HEK293 (cell line): ENCODE results near the gene HSF2BP.
A peak's percentile ranks its signal among the peaks of the same experiment; 100 is the strongest.
"Not testable (repeated sequence)": the region's sequence is repeated elsewhere in the genome, so short reads cannot be mapped to it uniquely, and the experiment has no call there.

ENCODE experiments used
- CTCF ChIA-PET: fragments of 350-600 bp; formaldehyde crosslinking; extraction: SDS; loops from one replicate; lab custom pipeline; 2021; ENCODE audit warnings: antibody characterized with exemption; lab: Yijun Ruan, JAX
- POLR2A ChIA-PET: fragments of 300-600 bp; formaldehyde crosslinking; extraction: SDS; loops from one replicate; lab custom pipeline; 2020; ENCODE audit warnings: antibody characterized with exemption, inconsistent platforms; lab: Yijun Ruan, JAX
- H3K27ac ChIP-seq: fragments of 200-500 bp; sonication (Bioruptor generic); 2 replicates; pipeline ENCODE4 v1.5.1; 2014; ENCODE audit warnings: low read depth, low read length, control low read depth, inconsistent platforms; ENCODE audit errors: extremely low read depth
- H3K36me3 ChIP-seq, 2 experiments: fragments of 200-500 bp in 1 of 2; sonication (Bioruptor generic) in 1 of 2; 1 replicate in 1 of 2; 2 replicates in 1 of 2; pipeline ENCODE4 v1.5.1; 2014 to 2017; ENCODE audit warnings: inconsistent platforms in 2 of 2, low read length in 2 of 2; ENCODE audit not compliant: control insufficient read depth in 2 of 2, insufficient read depth in 1 of 2
- H3K4me1 ChIP-seq: fragments of 200-500 bp; sonication (Bioruptor generic); 2 replicates; pipeline ENCODE4 v1.5.1; 2014; ENCODE audit warnings: mild to moderate bottlenecking, low read length, inconsistent platforms; ENCODE audit not compliant: control insufficient read depth, insufficient read depth
- H3K4me3 ChIP-seq: 2 replicates; pipeline ENCODE4 v1.5.1; 2011; ENCODE audit warnings: low read depth, mild to moderate bottlenecking, control low read depth, low read length, moderate library complexity
- H3K9me3 ChIP-seq: fragments of 200-500 bp; sonication (Bioruptor generic); 2 replicates; pipeline ENCODE4 v1.5.1; 2014; ENCODE audit warnings: low read depth, low read length, inconsistent platforms; ENCODE audit not compliant: control insufficient read depth, insufficient read depth
- ELK4 ChIP-seq: IDR thresholded peaks from 2 replicates; pipeline ENCODE4 v1.6.1; 2011; ENCODE audit warnings: mild to moderate bottlenecking, low read depth, low read length, borderline replicate concordance
- OVOL3 ChIP-seq: fragments of 450-650 bp; formaldehyde crosslinking; IDR thresholded peaks from 2 replicates; pipeline ENCODE4 v1.5.1; 2016; ENCODE audit warnings: missing biosample characterization, missing genetic modification characterization
- PRDM1 ChIP-seq: fragments of 450-650 bp; formaldehyde crosslinking; IDR thresholded peaks from 2 replicates; pipeline ENCODE4; 2016; ENCODE audit warnings: missing biosample characterization, missing genetic modification characterization
- ZBTB20 ChIP-seq: fragments of 450-650 bp; formaldehyde crosslinking; IDR thresholded peaks from 2 replicates; pipeline ENCODE4 v1.5.1; 2016; ENCODE audit warnings: missing biosample characterization, missing genetic modification characterization
- ZBTB21 ChIP-seq: fragments of 450-650 bp; formaldehyde crosslinking; IDR thresholded peaks from 2 replicates; pipeline ENCODE4 v1.5.1; 2017; ENCODE audit warnings: missing biosample characterization, missing genetic modification characterization
- ZEB2 ChIP-seq: fragments of 450-650 bp; formaldehyde crosslinking; IDR thresholded peaks from 2 replicates; pipeline ENCODE4 v1.5.1; 2016; ENCODE audit warnings: missing biosample characterization, missing genetic modification characterization
- ZFHX2 ChIP-seq: fragments of 450-650 bp; formaldehyde crosslinking; conservative IDR thresholded peaks from 2 replicates; pipeline ENCODE4 v1.5.1; 2016; ENCODE audit warnings: missing biosample characterization, missing genetic modification characterization
- ZNF10 ChIP-seq: fragments of 450-650 bp; formaldehyde crosslinking; IDR thresholded peaks from 2 replicates; pipeline ENCODE4 v1.5.1; 2017; ENCODE audit warnings: missing biosample characterization, missing genetic modification characterization
- ZNF112 ChIP-seq: fragments of 450-650 bp; formaldehyde crosslinking; IDR thresholded peaks from 2 replicates; pipeline ENCODE4 v1.5.0; 2017; ENCODE audit warnings: missing biosample characterization, missing genetic modification characterization
- ZNF121 ChIP-seq: fragments of 450-650 bp; formaldehyde crosslinking; IDR thresholded peaks from 2 replicates; pipeline ENCODE4 v1.5.1; 2016; ENCODE audit warnings: missing biosample characterization, missing genetic modification characterization
- ZNF146 ChIP-seq: fragments of 450-650 bp; formaldehyde crosslinking; IDR thresholded peaks from 2 replicates; pipeline ENCODE4 v1.5.1; 2016; ENCODE audit warnings: missing biosample characterization, missing genetic modification characterization
- ZNF175 ChIP-seq: fragments of 450-650 bp; formaldehyde crosslinking; IDR thresholded peaks from 2 replicates; pipeline ENCODE4 v1.5.1; 2016; ENCODE audit warnings: missing biosample characterization, missing genetic modification characterization
- ZNF223 ChIP-seq: fragments of 450-650 bp; formaldehyde crosslinking; IDR thresholded peaks from 2 replicates; pipeline ENCODE4 v1.5.1; 2016; ENCODE audit warnings: missing biosample characterization, missing genetic modification characterization
- ZNF302 ChIP-seq: fragments of 450-650 bp; formaldehyde crosslinking; IDR thresholded peaks from 2 replicates; pipeline ENCODE4 v1.5.1; 2016; ENCODE audit warnings: missing biosample characterization, missing genetic modification characterization, low read depth
- ZNF335 ChIP-seq: fragments of 450-650 bp; formaldehyde crosslinking; conservative IDR thresholded peaks from 2 replicates; pipeline ENCODE4 v1.5.1; 2016; ENCODE audit warnings: missing biosample characterization, missing genetic modification characterization
- ZNF426 ChIP-seq: fragments of 450-650 bp; formaldehyde crosslinking; IDR thresholded peaks from 2 replicates; pipeline ENCODE4 v1.5.1; 2017; ENCODE audit warnings: missing biosample characterization, missing genetic modification characterization, mild to moderate bottlenecking, inconsistent platforms, moderate library complexity
- ZNF488 ChIP-seq: fragments of 450-650 bp; formaldehyde crosslinking; IDR thresholded peaks from 2 replicates; pipeline ENCODE4 v1.5.1; 2016; ENCODE audit warnings: missing biosample characterization, missing genetic modification characterization
- ZNF510 ChIP-seq: fragments of 450-650 bp; formaldehyde crosslinking; IDR thresholded peaks from 2 replicates; pipeline ENCODE4 v1.5.1; 2018; ENCODE audit warnings: mild to moderate bottlenecking, missing genetic modification characterization, missing biosample characterization; ENCODE audit not compliant: insufficient replicate concordance
- ZNF701 ChIP-seq: fragments of 450-650 bp; formaldehyde crosslinking; IDR thresholded peaks from 2 replicates; pipeline ENCODE4 v1.5.1; 2016; ENCODE audit warnings: missing biosample characterization, missing genetic modification characterization
- ZNF777 ChIP-seq: fragments of 450-650 bp; formaldehyde crosslinking; IDR thresholded peaks from 2 replicates; pipeline ENCODE4 v1.5.1; 2017; ENCODE audit warnings: missing biosample characterization, missing genetic modification characterization, borderline replicate concordance
- ZNF792 ChIP-seq: fragments of 450-650 bp; formaldehyde crosslinking; IDR thresholded peaks from 2 replicates; pipeline ENCODE4 v1.5.1; 2016; ENCODE audit warnings: missing biosample characterization, missing genetic modification characterization
- ZXDB ChIP-seq: fragments of 450-650 bp; formaldehyde crosslinking; IDR thresholded peaks from 2 replicates; pipeline ENCODE4 v1.5.1; 2016; ENCODE audit warnings: missing biosample characterization, missing genetic modification characterization
- TF ChIP-seq, protein P1 (sequence below): fragments of 450-650 bp; formaldehyde crosslinking; IDR thresholded peaks from 2 replicates; pipeline ENCODE4 v1.5.1; 2016; ENCODE audit warnings: missing biosample characterization, missing genetic modification characterization, low read depth
- TF ChIP-seq, protein P2 (sequence below): fragments of 450-650 bp; formaldehyde crosslinking; IDR thresholded peaks from 2 replicates; pipeline ENCODE4 v1.5.1; 2016; ENCODE audit warnings: missing biosample characterization, missing genetic modification characterization, low read depth

The HSF2BP gene

GRCh38 chr21:43680421-43680820, 21.1 kb upstream of the HSF2BP start:
- H3K4me3 ChIP-seq, H3K4me1 ChIP-seq, H3K27ac ChIP-seq, H3K9me3 ChIP-seq, POLR2A ChIA-PET: not testable (repeated sequence)
- TF ChIP-seq ZNF121, result peak; percentile 85; the same call in 1 of the 2 replicates
- CTCF ChIA-PET, result interaction anchor here (0.6 kb wide), 1 partner anchor 25 kb away, joined by 3 read pairs; no protein-coding TSS in a partner anchor
- peaks cover 78 to 88% of the 10 kb centered on the region in 2 experiments for H3K36me3 ChIP-seq

DNA sequence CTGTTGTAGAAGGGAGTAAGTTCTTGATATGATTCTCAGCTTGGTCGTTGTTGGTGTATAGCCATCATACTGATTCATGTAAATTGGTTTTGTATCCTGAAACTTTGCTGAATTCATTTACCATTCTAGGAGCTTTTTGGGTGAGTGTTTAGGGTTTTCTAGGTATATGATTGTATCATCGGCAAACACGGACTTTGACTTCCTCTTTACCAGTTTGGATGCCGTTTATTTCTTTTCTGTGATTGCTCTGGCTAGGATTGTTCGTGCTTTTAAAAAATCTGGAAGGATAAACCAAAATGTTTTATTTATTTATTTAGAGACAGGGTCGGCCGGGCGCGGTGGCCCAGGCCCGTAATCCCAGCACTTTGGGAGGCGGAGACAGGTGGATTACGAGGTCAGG, 20.7 kb upstream of the HSF2BP start:
- Histone ChIP-seq H3K4me1 (no peaks in the 10 kb centered on the region), H3K4me3 (no peak overlapping the region), H3K27ac (no peak overlapping the region), H3K36me3 (peaks cover 74 to 88% of the 10 kb centered on the region in 2 experiments), H3K9me3 (no peaks in the 10 kb centered on the region)
- TF ChIP-seq ZNF302 (tag by site-specific recombination) (no peak), ZNF426 (no peak), ZBTB21 (tag by site-specific recombination) (no peak), ZNF488 (tag by site-specific recombination) (no peak), ZEB2 (tag by site-specific recombination) (no peak), ZFHX2 (tag by site-specific recombination) (no peak), ZNF112 (tag by site-specific recombination) (no peak), ZNF10 (tag by site-specific recombination) (no peak), ZXDB (no peak), ZNF510 (tag by site-specific recombination) (no peak)
- TF ChIP-seq, protein P1, sequence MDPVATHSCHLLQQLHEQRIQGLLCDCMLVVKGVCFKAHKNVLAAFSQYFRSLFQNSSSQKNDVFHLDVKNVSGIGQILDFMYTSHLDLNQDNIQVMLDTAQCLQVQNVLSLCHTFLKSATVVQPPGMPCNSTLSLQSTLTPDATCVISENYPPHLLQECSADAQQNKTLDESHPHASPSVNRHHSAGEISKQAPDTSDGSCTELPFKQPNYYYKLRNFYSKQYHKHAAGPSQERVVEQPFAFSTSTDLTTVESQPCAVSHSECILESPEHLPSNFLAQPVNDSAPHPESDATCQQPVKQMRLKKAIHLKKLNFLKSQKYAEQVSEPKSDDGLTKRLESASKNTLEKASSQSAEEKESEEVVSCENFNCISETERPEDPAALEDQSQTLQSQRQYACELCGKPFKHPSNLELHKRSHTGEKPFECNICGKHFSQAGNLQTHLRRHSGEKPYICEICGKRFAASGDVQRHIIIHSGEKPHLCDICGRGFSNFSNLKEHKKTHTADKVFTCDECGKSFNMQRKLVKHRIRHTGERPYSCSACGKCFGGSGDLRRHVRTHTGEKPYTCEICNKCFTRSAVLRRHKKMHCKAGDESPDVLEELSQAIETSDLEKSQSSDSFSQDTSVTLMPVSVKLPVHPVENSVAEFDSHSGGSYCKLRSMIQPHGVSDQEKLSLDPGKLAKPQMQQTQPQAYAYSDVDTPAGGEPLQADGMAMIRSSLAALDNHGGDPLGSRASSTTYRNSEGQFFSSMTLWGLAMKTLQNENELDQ (tag by site-specific recombination), result no peak
- ChIA-PET POLR2A (no interaction called here), CTCF (interaction anchor here (0.6 kb wide), 1 partner anchor 24 kb away, joined by 3 read pairs; no protein-coding TSS in a partner anchor)

DNA sequence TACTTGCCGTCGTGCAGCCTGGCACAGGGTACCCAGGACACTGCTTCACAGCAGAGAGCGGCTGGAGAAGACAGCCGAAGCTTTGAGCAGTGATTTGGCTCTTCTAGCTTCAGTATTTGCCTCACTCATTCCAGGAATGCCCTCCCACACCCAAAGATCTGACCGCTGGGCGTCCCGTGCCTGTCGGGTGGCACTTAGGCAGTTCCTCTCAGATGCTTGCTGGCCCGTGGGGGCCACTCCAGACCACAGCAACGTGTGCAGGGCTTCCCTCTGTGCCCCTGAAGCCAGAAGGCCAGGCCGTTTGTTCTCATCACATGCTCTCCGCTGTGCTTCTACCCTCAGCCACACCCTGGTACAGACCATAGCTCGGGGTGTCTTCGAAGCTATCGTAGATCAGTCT, 17.1 kb upstream of the HSF2BP start:
- POLR2A ChIA-PET, result interaction anchor here (0.9 kb wide), 1 partner anchor 52 kb away, joined by 3 read pairs; no protein-coding TSS in a partner anchor

More for the DNA sequence above, 17.1 kb upstream of the HSF2BP start:
- H3K4me1 ChIP-seq, result no peaks in the 10 kb centered on the region
- CTCF ChIA-PET, result interaction anchor here (0.7 to 1.3 kb wide), 4 partner anchors 16 to 296 kb away, joined by 3 to 4 read pairs (median 4); no protein-coding TSS in a partner anchor
- H3K27ac ChIP-seq, result no peak overlapping the region
- no peaks in the 10 kb centered on the region for H3K9me3 ChIP-seq
- no peak for TF ChIP-seq ZNF701 (tag by site-specific recombination)
- no peak for TF ChIP-seq ZNF792 (tag by site-specific recombination)
- TF ChIP-seq ZNF121, result no peak
- no peak for TF ChIP-seq PRDM1 (tag by site-specific recombination)
- TF ChIP-seq ZNF146 (tag by site-specific recombination), result no peak
- no peak for TF ChIP-seq ZNF175 (tag by site-specific recombination)
- TF ChIP-seq ZNF777 (tag by site-specific recombination), result no peak
- TF ChIP-seq OVOL3 (tag by site-specific recombination), result no peak
- TF ChIP-seq ZNF223, result no peak
- no peak for TF ChIP-seq ZNF335 (tag by site-specific recombination)
- TF ChIP-seq ELK4, result no peak
- no peak for TF ChIP-seq ZNF510 (tag by site-specific recombination)
- TF ChIP-seq, protein P2, sequence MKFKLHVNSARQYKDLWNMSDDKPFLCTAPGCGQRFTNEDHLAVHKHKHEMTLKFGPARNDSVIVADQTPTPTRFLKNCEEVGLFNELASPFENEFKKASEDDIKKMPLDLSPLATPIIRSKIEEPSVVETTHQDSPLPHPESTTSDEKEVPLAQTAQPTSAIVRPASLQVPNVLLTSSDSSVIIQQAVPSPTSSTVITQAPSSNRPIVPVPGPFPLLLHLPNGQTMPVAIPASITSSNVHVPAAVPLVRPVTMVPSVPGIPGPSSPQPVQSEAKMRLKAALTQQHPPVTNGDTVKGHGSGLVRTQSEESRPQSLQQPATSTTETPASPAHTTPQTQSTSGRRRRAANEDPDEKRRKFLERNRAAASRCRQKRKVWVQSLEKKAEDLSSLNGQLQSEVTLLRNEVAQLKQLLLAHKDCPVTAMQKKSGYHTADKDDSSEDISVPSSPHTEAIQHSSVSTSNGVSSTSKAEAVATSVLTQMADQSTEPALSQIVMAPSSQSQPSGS (tag by site-specific recombination), result no peak
- TF ChIP-seq ZBTB20, result no peak
- H3K4me3 ChIP-seq, result no peak overlapping the region
- H3K36me3 ChIP-seq, result peaks cover 81 to 87% of the 10 kb centered on the region in 2 experiments
